Smooth muscle cell (in vitro differentiated cells): Measurements from ENCODE around the gene CDKN1C. TPM values are rescaled to one million over a fixed set of nuclear protein-coding genes. Genes with fewer than 3 reads are reported as not detected.
A peak's percentile ranks its signal among the peaks of the same experiment; 100 is the strongest.

Experiments used
- DNase-seq: peaks from one replicate; lab custom pipeline; 2025; ENCODE audit not compliant: unreplicated experiment; lab: John Stamatoyannopoulos, UW
- H2AFZ ChIP-seq: fragments of 200-600 bp; sonication (generic); 2 replicates; pipeline ENCODE4 v1.6.0; 2016; ENCODE audit warnings: antibody characterized with exemption, low read depth, mild to moderate bottlenecking
- H3F3A ChIP-seq: fragments of 200-600 bp; sonication (generic); 2 replicates; pipeline ENCODE4 v1.6.0; 2017; ENCODE audit warnings: antibody characterized with exemption, low read depth
- H3K27ac ChIP-seq: fragments of 200-600 bp; sonication (generic); 2 replicates; pipeline ENCODE4 v1.5.1; 2016; ENCODE audit warnings: low read depth, mild to moderate bottlenecking
- H3K27me3 ChIP-seq: fragments of 200-600 bp; sonication (generic); 2 replicates; pipeline ENCODE4 v1.6.1; 2016; ENCODE audit warnings: low read depth, mild to moderate bottlenecking
- H3K36me3 ChIP-seq: fragments of 200-600 bp; sonication (generic); 2 replicates; pipeline ENCODE4 v1.5.1; 2016; ENCODE audit warnings: low read depth
- H3K4me1 ChIP-seq: fragments of 200-600 bp; sonication (generic); 2 replicates; pipeline ENCODE4 v1.5.1; 2016; ENCODE audit warnings: low read depth
- H3K4me2 ChIP-seq: fragments of 200-600 bp; sonication (generic); 2 replicates; pipeline ENCODE4 v1.6.0; 2016; ENCODE audit warnings: mild to moderate bottlenecking
- H3K4me3 ChIP-seq: fragments of 200-600 bp; sonication (generic); 2 replicates; pipeline ENCODE4 v1.5.1; 2016; ENCODE audit warnings: mild to moderate bottlenecking
- H3K79me2 ChIP-seq: fragments of 200-600 bp; sonication (generic); 2 replicates; pipeline ENCODE4 v1.6.0; 2016; ENCODE audit warnings: low read depth, mild to moderate bottlenecking
- H3K9ac ChIP-seq: fragments of 200-600 bp; sonication (generic); 2 replicates; pipeline ENCODE4 v1.6.0; 2016; ENCODE audit warnings: low read depth
- H3K9me3 ChIP-seq: fragments of 200-600 bp; sonication (generic); replicated peaks from 2 replicates; pipeline ENCODE4 v1.5.1; 2016; ENCODE audit warnings: low read depth
- H4K20me1 ChIP-seq: fragments of 200-600 bp; sonication (generic); 2 replicates; pipeline ENCODE4 v1.6.0; 2016; ENCODE audit warnings: low read depth
- CTCF ChIP-seq: fragments of 200-600 bp; sonication (generic); IDR thresholded peaks from 2 replicates; pipeline ENCODE4 v1.5.1; 2017; ENCODE audit warnings: borderline replicate concordance, mild to moderate bottlenecking, antibody characterized with exemption; ENCODE audit not compliant: insufficient read depth, poor library complexity, severe bottlenecking
- WGBS: methylation state at CpG from one replicate; pipeline ENCODE4 v1.1.7; 2016; ENCODE audit warnings: low lambda C conversion rate; 5-methylcytosine and 5-hydroxymethylcytosine counted together
- polyA plus RNA-seq: library from polyadenylated mRNA; unstranded; fragments of >200 nt; fragmentation: Nextera tagmentation; extraction: Ambion mirVana; gene quantifications from 2 replicates; pipeline ENCODE4 v1.2.1, GENCODE V29; 2016
- total RNA-seq: library from RNA; depleted of rRNA; stranded (reverse); fragments of >200 nt; gene quantifications from 2 replicates; pipeline ENCODE4 v1.2.3, GENCODE V29; 2014

CDKN1C gene
- total and polyA plus RNA-seq, 2 experiments from 2014 or later = 171 to 392 TPM

DNA sequence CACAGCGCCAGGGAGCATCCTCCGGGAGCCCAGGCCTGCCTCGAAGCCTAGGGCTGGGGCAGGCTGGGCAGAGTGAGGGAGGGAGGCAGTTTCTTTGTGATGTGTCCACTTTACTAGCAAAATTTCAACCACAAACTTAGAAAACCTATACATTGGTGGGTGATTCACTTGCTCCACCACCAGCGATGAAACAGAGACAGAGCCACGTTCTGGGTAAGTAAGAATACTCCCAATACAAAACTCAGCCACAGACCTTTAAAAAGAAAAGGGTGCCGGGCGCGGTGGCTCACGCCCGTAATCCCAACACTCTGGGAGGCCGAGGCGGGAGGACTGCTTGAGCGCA lies 22.3 kb downstream of the CDKN1C start:
- H4K20me1 ChIP-seq = no peaks in the 10 kb centered on the region
- H3K4me1 ChIP-seq = peaks cover 11% of the 10 kb centered on the region
- no peak overlapping the region for H3K9ac ChIP-seq
- peak overlapping the region; percentile 86 for H3K4me2 ChIP-seq
- H3K9me3 ChIP-seq = no peaks in the 10 kb centered on the region
- 48% methylated on average over 13 of the region's 13 CpGs for WGBS
- no peak for TF ChIP-seq CTCF
- DNase-seq = no peak
- H3K27me3 ChIP-seq = peaks cover 5% of the 10 kb centered on the region
- peak overlapping the region; percentile 69 for H2AFZ ChIP-seq
- H3F3A ChIP-seq = no peaks in the 10 kb centered on the region
- H3K4me3 ChIP-seq = peak overlapping the region; percentile 40
- H3K36me3 ChIP-seq = no peaks in the 10 kb centered on the region
- peak overlapping the region; percentile 44 for H3K27ac ChIP-seq
- no peaks in the 10 kb centered on the region for H3K79me2 ChIP-seq

DNA sequence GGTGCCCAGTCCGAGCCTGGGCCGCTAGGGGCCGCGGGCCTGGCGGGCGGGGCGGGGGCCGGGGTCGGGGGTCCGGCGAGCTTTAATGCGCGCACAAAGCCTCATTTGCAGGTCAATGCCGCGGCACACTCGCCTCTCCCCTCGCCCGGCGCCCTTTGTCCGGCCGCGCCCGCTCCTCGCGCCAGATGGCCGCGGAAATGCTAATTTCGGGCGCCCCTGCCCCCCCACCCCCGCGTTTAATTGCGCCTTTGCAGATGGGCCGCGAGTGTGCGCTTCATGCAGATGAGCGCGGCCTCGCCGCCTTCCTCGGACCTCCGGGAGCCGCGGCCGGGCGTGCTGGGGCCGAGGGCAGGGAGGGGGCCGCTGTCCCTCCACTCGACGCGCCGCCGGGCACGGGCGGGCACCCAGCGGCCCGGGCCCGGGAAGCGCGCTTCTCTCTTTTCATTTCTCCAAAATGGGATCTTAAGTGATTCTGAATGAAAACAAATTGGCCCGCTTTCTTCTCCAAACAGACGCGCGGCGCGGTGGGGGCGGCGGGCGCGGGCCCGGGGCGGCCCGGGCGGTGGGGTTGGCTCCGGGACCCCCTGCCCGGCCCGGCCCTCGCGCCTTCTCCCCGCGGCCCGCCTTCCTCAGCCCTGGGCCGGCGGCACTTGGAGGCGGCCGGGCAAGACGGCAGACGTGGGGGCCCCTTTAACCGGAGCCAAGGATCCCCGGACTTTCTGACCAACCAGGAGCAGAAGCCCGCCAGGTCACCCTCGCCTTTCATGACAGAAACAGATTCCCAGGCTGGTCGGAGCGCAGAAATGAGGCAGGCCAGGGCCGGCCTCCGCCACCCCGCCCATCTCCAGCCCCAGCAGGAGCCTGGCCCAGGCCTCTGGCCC lies 22.9 kb downstream of the CDKN1C start:
- WGBS = 5% methylated on average over 29 of the region's 96 CpGs
- Histone ChIP-seq H3K79me2 (no peaks in the 10 kb centered on the region), H3K9ac (no peak overlapping the region), H3K36me3 (no peaks in the 10 kb centered on the region), H3K9me3 (no peaks in the 10 kb centered on the region), H3K4me1 (peaks cover 8% of the 10 kb centered on the region), H3K27ac (peak overlapping the region; percentile 44), H3F3A (no peaks in the 10 kb centered on the region), H3K27me3 (no peaks in the 10 kb centered on the region), H2AFZ (peak overlapping the region; percentile 69), H3K4me2 (peak overlapping the region; percentile 86), H3K4me3 (peak overlapping the region; percentile 40), H4K20me1 (no peaks in the 10 kb centered on the region)
- TF ChIP-seq CTCF = no peak
- DNase-seq = no peak

GRCh38 chr11:2860636-2861035 lies 24.9 kb downstream of the CDKN1C start:
- H3K27me3 ChIP-seq = no peaks in the 10 kb centered on the region
- WGBS = 60% methylated on average over 7 of the region's 7 CpGs
- no peak overlapping the region for H3K4me2 ChIP-seq
- no peak overlapping the region for H2AFZ ChIP-seq
- no peaks in the 10 kb centered on the region for H3K36me3 ChIP-seq
- no peaks in the 10 kb centered on the region for H3F3A ChIP-seq
- no peak for TF ChIP-seq CTCF
- H3K4me3 ChIP-seq = no peak overlapping the region
- peaks cover 8% of the 10 kb centered on the region for H3K4me1 ChIP-seq
- H4K20me1 ChIP-seq = no peaks in the 10 kb centered on the region
- no peaks in the 10 kb centered on the region for H3K9me3 ChIP-seq
- no peaks in the 10 kb centered on the region for H3K79me2 ChIP-seq
- DNase-seq = no peak
- H3K27ac ChIP-seq = no peak overlapping the region
- H3K9ac ChIP-seq = no peak overlapping the region

- Histone ChIP-seq H3K27ac (no peak overlapping the region), H3K9me3 (no peaks in the 10 kb centered on the region), H4K20me1 (no peaks in the 10 kb centered on the region), H3K4me3 (no peak overlapping the region), H3K36me3 (no peaks in the 10 kb centered on the region), H3K79me2 (no peaks in the 10 kb centered on the region), H3F3A (no peaks in the 10 kb centered on the region), H3K4me2 (no peak overlapping the region), H3K9ac (no peak overlapping the region), H2AFZ (no peak overlapping the region), H3K4me1 (peaks cover 8% of the 10 kb centered on the region), H3K27me3 (no peaks in the 10 kb centered on the region)
- no peak for TF ChIP-seq CTCF
- 93% methylated on average over 10 of the region's 10 CpGs for WGBS
- DNase-seq = no peak
Measured at GRCh38 chr11:2859699-2860037, 25.9 kb downstream of the CDKN1C start.
